HepG2 (cell line): ENCODE data around the gene NDST1. TPM values are rescaled to one million over a fixed set of nuclear protein-coding genes. Genes with fewer than 3 reads are reported as not detected.
A peak's percentile ranks its signal among the peaks of the same experiment; 100 is the strongest.

Experiments
- GABPA ChIP-seq, 2 experiments: IDR thresholded peaks; 2 replicates each; pipeline ENCODE4 v1.6.1; 2011 to 2016; ENCODE audit warnings: low read depth in 2 of 2, low read length in 1 of 2, missing biosample characterization in 1 of 2, missing genetic modification characterization in 1 of 2
- GZF1 ChIP-seq: sonication (generic); formaldehyde crosslinking; IDR thresholded peaks from 2 replicates; pipeline ENCODE4 v1.5.1; 2020; ENCODE audit warnings: mild to moderate bottlenecking, missing genetic modification reagents
- JUN ChIP-seq: sonication (generic); formaldehyde crosslinking; IDR thresholded peaks from 2 replicates; pipeline ENCODE4 v1.4.0; 2020; ENCODE audit warnings: mild to moderate bottlenecking, missing genetic modification reagents
- MAZ ChIP-seq, 2 experiments: sonication (generic) in 1 of 2; formaldehyde crosslinking in 1 of 2; IDR thresholded peaks; 2 replicates each; pipeline versions ENCODE4 v1.5.0 to v1.6.1; 2012 to 2020; ENCODE audit warnings: low read depth in 2 of 2, mild to moderate bottlenecking in 2 of 2, borderline replicate concordance in 1 of 2, improper control_type of control experiment in 1 of 2, low read length in 1 of 2, missing genetic modification reagents in 1 of 2, moderate library complexity in 1 of 2
- NR3C1 ChIP-seq: sonication (generic); formaldehyde crosslinking; IDR thresholded peaks from 2 replicates; pipeline ENCODE4 v1.4.0; 2020; ENCODE audit warnings: missing genetic modification reagents
- PHF21A ChIP-seq: sonication (generic); formaldehyde crosslinking; IDR thresholded peaks from 2 replicates; pipeline ENCODE4 v1.5.0; 2020; ENCODE audit warnings: mild to moderate bottlenecking, missing genetic modification reagents
- RXRA ChIP-seq: sonication (generic); formaldehyde crosslinking; IDR thresholded peaks from 2 replicates; pipeline ENCODE4 v1.5.1; 2020; ENCODE audit warnings: missing genetic modification reagents
- SIN3A ChIP-seq: IDR thresholded peaks from 2 replicates; pipeline ENCODE4 v1.6.1; 2011; ENCODE audit warnings: low read depth, mild to moderate bottlenecking, control low read depth, low read length, borderline replicate concordance
- TCF7L2 ChIP-seq: IDR thresholded peaks from 2 replicates; pipeline ENCODE4 v1.6.1; 2011; ENCODE audit warnings: mild to moderate bottlenecking, low read depth, low read length, moderate library complexity
- TP53 ChIP-seq: sonication (generic); formaldehyde crosslinking; conservative IDR thresholded peaks from 2 replicates; pipeline ENCODE4 v1.4.0; 2020; ENCODE audit warnings: missing genetic modification reagents
- ZEB1 ChIP-seq: IDR thresholded peaks from 2 replicates; pipeline ENCODE4 v1.6.1; 2012; ENCODE audit warnings: mild to moderate bottlenecking, low read depth, inconsistent platforms; ENCODE audit not compliant: insufficient replicate concordance
- ZMYM3 ChIP-seq: sonication (generic); formaldehyde crosslinking; IDR thresholded peaks from 2 replicates; pipeline ENCODE4 v1.5.1; 2020; ENCODE audit warnings: mild to moderate bottlenecking, missing genetic modification reagents
- ZNF143 ChIP-seq: sonication (generic); formaldehyde crosslinking; IDR thresholded peaks from 2 replicates; pipeline ENCODE4 v1.4.0; 2020; ENCODE audit warnings: missing genetic modification reagents
- ZNF234 ChIP-seq: sonication (generic); formaldehyde crosslinking; conservative IDR thresholded peaks from 2 replicates; pipeline ENCODE4 v1.5.1; 2020; ENCODE audit warnings: mild to moderate bottlenecking, missing genetic modification reagents
- ZNF333 ChIP-seq: sonication (generic); formaldehyde crosslinking; IDR thresholded peaks from 2 replicates; pipeline ENCODE4 v1.4.0; 2020; ENCODE audit warnings: mild to moderate bottlenecking, missing genetic modification reagents, borderline replicate concordance
- ZNF382 ChIP-seq: sonication (generic); formaldehyde crosslinking; IDR thresholded peaks from 2 replicates; pipeline ENCODE4 v1.5.0; 2020; ENCODE audit warnings: missing genetic modification reagents, mild to moderate bottlenecking, borderline replicate concordance
- ZNF569 ChIP-seq: sonication (generic); formaldehyde crosslinking; IDR thresholded peaks from 2 replicates; pipeline ENCODE4 v1.5.0; 2020; ENCODE audit warnings: mild to moderate bottlenecking, missing genetic modification reagents, moderate library complexity, borderline replicate concordance
- ZNF574 ChIP-seq: sonication (generic); formaldehyde crosslinking; IDR thresholded peaks from 2 replicates; pipeline ENCODE4 v1.4.0; 2020; ENCODE audit warnings: missing genetic modification reagents
- polyA plus RNA-seq, 8 experiments: library from polyadenylated mRNA; depleted of rRNA in 3 of 8; stranded (reverse) in 7 of 8; unstranded in 1 of 8; fragments of >200 nt; fragmentation: Illumina TruSeq in 4 of 8; extraction: Trizol in 4 of 8; gene quantifications; 2 replicates each; pipeline versions ENCODE4 v1.2.1 to v1.2.3, GENCODE V29; 2011 to 2016; ENCODE audit warnings: low read depth in 4 of 8, missing spikeins in 1 of 8, mixed read lengths in 1 of 8; ENCODE audit not compliant: insufficient read depth in 1 of 8
- total RNA-seq, 5 experiments: library from RNA; depleted of rRNA; stranded (reverse); fragments of >200 nt; fragmentation: Illumina TruSeq; extraction: Trizol; gene quantifications; 2 replicates each; pipeline ENCODE4 v1.2.3, GENCODE V29; 2016; ENCODE audit warnings: low read depth in 1 of 5
- TF ChIP-seq, protein P1 (sequence below): IDR thresholded peaks from 2 replicates; pipeline ENCODE4 v1.6.1; 2016; ENCODE audit warnings: missing compliant biosample characterization, missing genetic modification reagents, borderline replicate concordance

NDST1 gene
- total and polyA plus RNA-seq, 2 of the 13 experiments (the other 11 are each of a cell fraction or from before 2014, with no cell fraction given): 23.8 to 26.2 TPM

GRCh38 chr5:150487199-150488061, 20.5 kb upstream of the NDST1 start (continued):
- TF ChIP-seq MAZ (IDR thresholded peaks at IDR 0.05; ENCODE audit: borderline replicate concordance, low read depth, low read length) (no peak), MAZ (CRISPR knock-in tag; IDR thresholded peaks at IDR 0.05; ENCODE audit: low read depth) (0 out of 2 replicates have a peak, but pooled peaks have one; percentile 36), ZNF569 (CRISPR knock-in tag) (no peak), ZEB1 (no peak), ZNF234 (CRISPR knock-in tag) (no peak), ZNF143 (no peak), JUN (CRISPR knock-in tag) (no peak), RXRA (CRISPR knock-in tag) (0 out of 2 replicates have a peak, but pooled peaks have one; percentile 21), TP53 (no peak), ZMYM3 (0 out of 2 replicates have a peak, but pooled peaks have one; percentile 13), SIN3A (peak; percentile 81; the same call in 1 of the 2 replicates), ZNF574 (CRISPR knock-in tag) (0 out of 2 replicates have a peak, but pooled peaks have one; percentile 17), GABPA (IDR thresholded peaks at IDR 0.05; ENCODE audit: low read depth, low read length) (no peak), GABPA (CRISPR knock-in tag; IDR thresholded peaks at IDR 0.05; ENCODE audit: low read depth) (no peak), ZNF333 (CRISPR knock-in tag) (0 out of 2 replicates have a peak, but pooled peaks have one; percentile 19), PHF21A (peak; percentile 39; the same call in 1 of the 2 replicates), GZF1 (CRISPR knock-in tag) (no peak), TCF7L2 (no peak), NR3C1 (CRISPR knock-in tag) (no peak), ZNF382 (CRISPR knock-in tag) (no peak)
- TF ChIP-seq, protein P1, sequence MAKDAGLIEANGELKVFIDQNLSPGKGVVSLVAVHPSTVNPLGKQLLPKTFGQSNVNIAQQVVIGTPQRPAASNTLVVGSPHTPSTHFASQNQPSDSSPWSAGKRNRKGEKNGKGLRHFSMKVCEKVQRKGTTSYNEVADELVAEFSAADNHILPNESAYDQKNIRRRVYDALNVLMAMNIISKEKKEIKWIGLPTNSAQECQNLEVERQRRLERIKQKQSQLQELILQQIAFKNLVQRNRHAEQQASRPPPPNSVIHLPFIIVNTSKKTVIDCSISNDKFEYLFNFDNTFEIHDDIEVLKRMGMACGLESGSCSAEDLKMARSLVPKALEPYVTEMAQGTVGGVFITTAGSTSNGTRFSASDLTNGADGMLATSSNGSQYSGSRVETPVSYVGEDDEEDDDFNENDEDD: no peak
